GM23338 (cell line): Measurements from ENCODE around the gene MYO3B. TPM values are rescaled to one million over a fixed set of nuclear protein-coding genes. Genes with fewer than 3 reads are reported as not detected.

ENCODE experiments used
- ATAC-seq: fragments of 200-7000 bp; cut with Tn5 transposase; 3 replicates; pipeline ENCODE4 v1.9.1; 2020
- DNase-seq: peaks from one replicate; pipeline ENCODE4 v3.0.0-alpha.2; 2015; ENCODE audit warnings: low spot score
- H2AFZ ChIP-seq: fragments of 200-600 bp; sonication (generic); 2 replicates; pipeline ENCODE4 v1.8.0; 2016; ENCODE audit warnings: antibody characterized with exemption, mild to moderate bottlenecking, moderate library complexity
- H3F3A ChIP-seq: fragments of 200-600 bp; sonication (generic); replicated peaks from 2 replicates; pipeline ENCODE4 v1.8.0; 2017; ENCODE audit warnings: antibody characterized with exemption, mixed run types, low read depth
- H3K27ac ChIP-seq: fragments of 200-600 bp; sonication (generic); 2 replicates; pipeline ENCODE4 v1.6.1; 2016; ENCODE audit warnings: low read depth
- H3K27me3 ChIP-seq: fragments of 200-600 bp; sonication (generic); 2 replicates; pipeline ENCODE4 v1.8.0; 2016; ENCODE audit warnings: mild to moderate bottlenecking, mixed run types, moderate library complexity; ENCODE audit not compliant: insufficient read depth
- H3K36me3 ChIP-seq: fragments of 200-600 bp; sonication (generic); 2 replicates; pipeline ENCODE4 v1.8.0; 2016; ENCODE audit warnings: mild to moderate bottlenecking; ENCODE audit not compliant: insufficient read depth
- H3K4me1 ChIP-seq: fragments of 200-600 bp; sonication (generic); 2 replicates; pipeline ENCODE4 v1.8.0; 2016; ENCODE audit warnings: mild to moderate bottlenecking, moderate library complexity; ENCODE audit not compliant: insufficient read depth
- H3K4me2 ChIP-seq: fragments of 200-600 bp; sonication (generic); 2 replicates; pipeline ENCODE4 v1.7.1; 2017; ENCODE audit warnings: mixed run types
- H3K4me3 ChIP-seq: fragments of 200-600 bp; sonication (generic); 2 replicates; pipeline ENCODE4 v1.6.1; 2016; ENCODE audit warnings: mixed run types
- H3K79me2 ChIP-seq: fragments of 200-600 bp; sonication (generic); replicated peaks from 2 replicates; pipeline ENCODE4 v1.8.0; 2017; ENCODE audit warnings: mild to moderate bottlenecking; ENCODE audit not compliant: insufficient read depth
- H3K9me2 ChIP-seq: fragments of 200-600 bp; sonication (generic); 2 replicates; pipeline ENCODE4 v1.8.0; 2017; ENCODE audit not compliant: insufficient read depth
- H4K20me1 ChIP-seq: fragments of 200-600 bp; sonication (generic); replicated peaks from 2 replicates; pipeline ENCODE4 v1.8.0; 2017; ENCODE audit warnings: mild to moderate bottlenecking; ENCODE audit not compliant: insufficient read depth
- H3K27ac Mint-ChIP-seq: 2 replicates; pipeline ENCODE4 v1.8.0; 2020; ENCODE audit warnings: inconsistent platforms, mild to moderate bottlenecking, moderate library complexity, mixed read lengths
- H3K27me3 Mint-ChIP-seq: 3 replicates; pipeline ENCODE4 v1.8.0; 2022; ENCODE audit warnings: low read depth, mild to moderate bottlenecking, moderate library complexity, mixed read lengths, inconsistent platforms; ENCODE audit not compliant: insufficient read depth, poor library complexity
- H3K36me3 Mint-ChIP-seq: 3 replicates; pipeline ENCODE4 v1.8.0; 2021; ENCODE audit warnings: low read depth, mild to moderate bottlenecking, inconsistent platforms, moderate library complexity, mixed read lengths
- H3K4me1 Mint-ChIP-seq: 3 replicates; pipeline ENCODE4 v1.8.0; 2020; ENCODE audit warnings: mild to moderate bottlenecking, inconsistent platforms, mixed read lengths
- H3K4me3 Mint-ChIP-seq: 3 replicates; pipeline ENCODE4 v1.8.0; 2021; ENCODE audit warnings: moderate library complexity, mild to moderate bottlenecking, inconsistent platforms, mixed read lengths
- H3K9me3 Mint-ChIP-seq: 3 replicates; pipeline ENCODE4 v1.8.0; 2020; ENCODE audit warnings: moderate library complexity, mild to moderate bottlenecking, inconsistent platforms, mixed read lengths
- CREB1 ChIP-seq: fragments of 250-450 bp; sonication (Bioruptor Pico); IDR thresholded peaks from 2 replicates; pipeline ENCODE4 v1.5.0; 2020; ENCODE audit warnings: low read depth, mild to moderate bottlenecking, moderate library complexity
- ETS1 ChIP-seq: IDR thresholded peaks from 2 replicates; pipeline ENCODE4 v1.6.1; 2016; ENCODE audit warnings: antibody characterized with exemption
- EZH2 ChIP-seq: fragments of 200-600 bp; sonication (generic); IDR thresholded peaks from one replicate; pipeline ENCODE4 v1.8.0; 2017; ENCODE audit warnings: antibody characterized with exemption, mild to moderate bottlenecking, low read depth; ENCODE audit not compliant: unreplicated experiment
- EZH2phosphoT487 ChIP-seq: fragments of 200-600 bp; sonication (generic); IDR thresholded peaks from one replicate; pipeline ENCODE4 v1.8.1; 2018; ENCODE audit warnings: antibody characterized with exemption; ENCODE audit not compliant: unreplicated experiment
- POLR2AphosphoS5 ChIP-seq: IDR thresholded peaks from 2 replicates; pipeline ENCODE4 v1.6.1; 2016; ENCODE audit warnings: antibody characterized with exemption, low read depth
- STAT1 ChIP-seq: IDR thresholded peaks from one replicate; pipeline ENCODE4 v1.6.1; 2016; ENCODE audit warnings: antibody characterized with exemption; ENCODE audit not compliant: unreplicated experiment
- ZNF114 ChIP-seq: fragments of 250-450 bp; sonication (Bioruptor Pico); IDR thresholded peaks from 2 replicates; pipeline ENCODE4 v1.5.0; 2020; ENCODE audit warnings: mild to moderate bottlenecking, moderate library complexity
- ZNF331 ChIP-seq: fragments of 250-450 bp; sonication (Bioruptor Pico); IDR thresholded peaks from 2 replicates; pipeline ENCODE4 v1.5.0; 2020; ENCODE audit warnings: low read depth, mild to moderate bottlenecking, moderate library complexity
- ZNF462 ChIP-seq: fragments of 250-450 bp; sonication (Bioruptor Pico); IDR thresholded peaks from 2 replicates; pipeline ENCODE4 v1.5.0; 2020; ENCODE audit warnings: mild to moderate bottlenecking, moderate library complexity
- polyA plus RNA-seq: library from polyadenylated mRNA; unstranded; fragments of >200 nt; fragmentation: Nextera tagmentation; extraction: Ambion mirVana; gene quantifications from 2 replicates; pipeline ENCODE4 v1.2.1, GENCODE V29; 2016
- total RNA-seq: library from RNA; depleted of rRNA; stranded (reverse); fragments of >200 nt; shearing (Covaris generic); gene quantifications from 2 replicates; pipeline ENCODE4 v1.2.3, GENCODE V29; 2014

Gene MYO3B
- total and polyA plus RNA-seq, 2 experiments from 2014 or later = 0.42 TPM; not detected in 1

GRCh38 chr2:170228429-170228828, 50.5 kb downstream of the MYO3B start:
- no peak overlapping the region for H3K4me3 ChIP-seq
- H3K27ac ChIP-seq = no peak overlapping the region
- ATAC-seq = no peak
- no peak for DNase-seq
- H3K36me3 ChIP-seq = no peaks in the 10 kb centered on the region
- TF ChIP-seq STAT1 (no peak), EZH2phosphoT487 (no peak), ZNF331 (CRISPR knock-in tag) (no peak), ETS1 (no peak), ZNF114 (CRISPR knock-in tag) (no peak)
- peak overlapping the region; percentile 40; the same call in 1 of the 2 replicates for H2AFZ ChIP-seq
- Mint-ChIP-seq H3K36me3 (no peaks in the 10 kb centered on the region), H3K9me3 (no peaks in the 10 kb centered on the region), H3K4me1 (no peaks in the 10 kb centered on the region; the same call in 2 of the 3 replicates), H3K27ac (no peak overlapping the region), H3K4me3 (no peak overlapping the region), H3K27me3 (no peaks in the 10 kb centered on the region)
- H3K4me2 ChIP-seq = no peak overlapping the region
- no peaks in the 10 kb centered on the region for H3K27me3 ChIP-seq
- H4K20me1 ChIP-seq = no peaks in the 10 kb centered on the region
- H3K4me1 ChIP-seq = no peaks in the 10 kb centered on the region
- H3K79me2 ChIP-seq = no peaks in the 10 kb centered on the region
- peaks cover 5% of the 10 kb centered on the region; the same call in 1 of the 2 replicates for H3K9me2 ChIP-seq
- H3F3A ChIP-seq = no peaks in the 10 kb centered on the region

GRCh38 chr2:170229125-170229524, 51.2 kb downstream of the MYO3B start:
- Histone ChIP-seq H2AFZ (no peak overlapping the region), H3K36me3 (no peaks in the 10 kb centered on the region), H3K79me2 (no peaks in the 10 kb centered on the region), H3K4me2 (no peak overlapping the region), H3K27ac (no peak overlapping the region), H4K20me1 (no peaks in the 10 kb centered on the region), H3K27me3 (no peaks in the 10 kb centered on the region), H3F3A (no peaks in the 10 kb centered on the region), H3K4me1 (no peaks in the 10 kb centered on the region), H3K9me2 (peaks cover 5% of the 10 kb centered on the region; the same call in 1 of the 2 replicates), H3K4me3 (no peak overlapping the region)
- no peak overlapping the region for H3K27ac Mint-ChIP-seq
- no peaks in the 10 kb centered on the region for H3K9me3 Mint-ChIP-seq
- H3K36me3 Mint-ChIP-seq = no peaks in the 10 kb centered on the region
- ATAC-seq (no peak), DNase-seq (no peak)
- no peak for TF ChIP-seq ETS1
- no peak for TF ChIP-seq POLR2AphosphoS5
- no peak overlapping the region for H3K4me3 Mint-ChIP-seq
- no peaks in the 10 kb centered on the region for H3K27me3 Mint-ChIP-seq
- H3K4me1 Mint-ChIP-seq = no peaks in the 10 kb centered on the region; the same call in 2 of the 3 replicates

- Histone ChIP-seq H3K9me2 (peaks cover 5% of the 10 kb centered on the region; the same call in 1 of the 2 replicates), H3K36me3 (no peaks in the 10 kb centered on the region), H3K27ac (no peak overlapping the region), H3F3A (no peaks in the 10 kb centered on the region), H4K20me1 (no peaks in the 10 kb centered on the region), H3K4me1 (no peaks in the 10 kb centered on the region), H2AFZ (no peak overlapping the region), H3K4me2 (no peak overlapping the region), H3K4me3 (no peak overlapping the region), H3K79me2 (no peaks in the 10 kb centered on the region), H3K27me3 (no peaks in the 10 kb centered on the region)
- DNase-seq = no peak
- ATAC-seq = no peak
- no peaks in the 10 kb centered on the region; the same call in 2 of the 3 replicates for H3K4me1 Mint-ChIP-seq
- H3K27ac Mint-ChIP-seq = no peak overlapping the region
- H3K27me3 Mint-ChIP-seq = no peaks in the 10 kb centered on the region
- no peak overlapping the region for H3K4me3 Mint-ChIP-seq
- no peaks in the 10 kb centered on the region for H3K9me3 Mint-ChIP-seq
- H3K36me3 Mint-ChIP-seq = no peaks in the 10 kb centered on the region
- TF ChIP-seq EZH2phosphoT487 (no peak), EZH2 (no peak), ZNF114 (CRISPR knock-in tag) (no peak), ZNF462 (CRISPR knock-in tag) (no peak), CREB1 (no peak)
Measured at GRCh38 chr2:170229744-170230143, 51.8 kb downstream of the MYO3B start.
